ENCODE measurements around the gene RELL1. TPM values are rescaled to one million over a fixed set of nuclear protein-coding genes. Genes with fewer than 3 reads are reported as not detected.
A peak's percentile ranks its signal among the peaks of the same experiment; 100 is the strongest.

RELL1 gene
- total RNA-seq, 1 donor from 2014 or later: 55.2 TPM

DNA sequence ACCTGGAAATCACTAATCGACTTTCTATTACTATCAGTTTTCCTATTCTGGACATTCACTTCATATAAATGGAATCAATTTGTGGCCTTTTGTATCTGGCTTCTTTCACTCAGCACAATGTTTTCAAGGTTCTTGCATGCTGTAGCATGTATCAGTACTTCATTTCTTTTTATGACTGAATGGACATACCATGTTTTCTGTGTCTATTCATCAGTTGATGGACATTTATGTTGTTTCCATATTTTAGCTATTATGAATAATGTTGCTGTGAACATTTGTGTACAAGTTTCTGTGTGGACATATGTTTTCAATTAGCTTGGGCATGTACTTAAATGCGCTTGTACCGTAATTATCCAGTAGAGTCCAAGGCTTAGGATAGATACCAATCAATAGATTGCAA lies 19.9 kb upstream of the RELL1 start:
- no peaks in the 10 kb centered on the region for H3K36me3 ChIP-seq (ENCODE audit: control insufficient read depth, insufficient read depth, low read length)
- no peak for DNase-seq (ENCODE audit: low read depth)
- TF ChIP-seq, protein P1, sequence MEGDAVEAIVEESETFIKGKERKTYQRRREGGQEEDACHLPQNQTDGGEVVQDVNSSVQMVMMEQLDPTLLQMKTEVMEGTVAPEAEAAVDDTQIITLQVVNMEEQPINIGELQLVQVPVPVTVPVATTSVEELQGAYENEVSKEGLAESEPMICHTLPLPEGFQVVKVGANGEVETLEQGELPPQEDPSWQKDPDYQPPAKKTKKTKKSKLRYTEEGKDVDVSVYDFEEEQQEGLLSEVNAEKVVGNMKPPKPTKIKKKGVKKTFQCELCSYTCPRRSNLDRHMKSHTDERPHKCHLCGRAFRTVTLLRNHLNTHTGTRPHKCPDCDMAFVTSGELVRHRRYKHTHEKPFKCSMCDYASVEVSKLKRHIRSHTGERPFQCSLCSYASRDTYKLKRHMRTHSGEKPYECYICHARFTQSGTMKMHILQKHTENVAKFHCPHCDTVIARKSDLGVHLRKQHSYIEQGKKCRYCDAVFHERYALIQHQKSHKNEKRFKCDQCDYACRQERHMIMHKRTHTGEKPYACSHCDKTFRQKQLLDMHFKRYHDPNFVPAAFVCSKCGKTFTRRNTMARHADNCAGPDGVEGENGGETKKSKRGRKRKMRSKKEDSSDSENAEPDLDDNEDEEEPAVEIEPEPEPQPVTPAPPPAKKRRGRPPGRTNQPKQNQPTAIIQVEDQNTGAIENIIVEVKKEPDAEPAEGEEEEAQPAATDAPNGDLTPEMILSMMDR (IDR thresholded peaks at IDR 0.05; ENCODE audit: insufficient read depth, low read length, poor library complexity, severe bottlenecking): no peak
- H3K4me3 ChIP-seq (ENCODE audit: low read depth, low read length): no peak overlapping the region
- no peaks in the 10 kb centered on the region for H3K27me3 ChIP-seq (ENCODE audit: control insufficient read depth, insufficient read depth, low read length)

DNA sequence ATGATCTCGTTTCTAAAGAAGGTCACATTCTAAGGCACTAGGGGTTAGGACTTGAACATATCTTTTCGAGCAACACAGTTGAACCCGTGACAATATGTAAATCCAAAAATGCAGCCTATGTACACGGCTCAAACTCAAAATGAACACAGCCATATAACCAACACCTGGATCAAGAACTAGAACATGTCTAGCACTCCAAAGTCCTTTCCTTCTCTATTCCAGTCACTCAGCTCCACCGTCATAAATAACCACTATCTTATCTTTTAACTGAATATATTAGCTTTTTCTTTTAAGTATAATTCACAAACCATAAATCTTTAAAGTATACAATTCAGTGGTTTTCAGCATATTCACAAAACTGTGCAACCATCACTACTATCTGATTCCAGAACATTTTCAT lies 19.4 kb upstream of the RELL1 start:
- TF ChIP-seq, protein P1 (IDR thresholded peaks at IDR 0.05; ENCODE audit: insufficient read depth, low read length, poor library complexity, severe bottlenecking): no peak
- no peak for DNase-seq (ENCODE audit: low read depth)

DNA sequence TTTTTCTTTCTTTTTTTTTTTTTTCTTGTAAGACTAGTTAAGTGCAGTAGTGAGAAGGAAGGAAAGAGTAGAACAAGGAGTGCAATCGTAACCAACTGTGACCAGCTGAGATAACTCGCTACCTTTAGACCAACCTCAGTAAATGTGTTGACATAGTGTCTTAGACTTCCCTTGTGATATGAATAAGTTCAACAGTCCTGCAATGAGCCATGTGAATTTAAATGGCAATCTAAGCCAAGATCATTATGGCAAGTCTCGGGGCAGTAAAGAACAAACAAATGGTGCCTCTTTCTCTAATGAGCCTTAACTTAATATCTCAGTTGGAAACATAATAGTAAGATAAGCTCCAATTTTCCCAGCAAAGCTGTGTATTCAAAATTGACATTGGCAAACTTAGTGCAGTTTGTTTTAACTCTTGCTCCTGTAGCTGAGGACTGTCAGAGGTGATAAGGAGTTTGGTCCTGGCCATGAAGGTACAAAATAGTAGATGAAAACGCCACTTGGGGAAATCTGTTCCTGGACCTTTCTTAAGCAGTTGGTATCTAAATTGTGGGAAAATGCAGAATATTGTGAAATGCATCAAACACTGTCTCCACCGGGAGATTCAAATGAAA lies 13.8 kb upstream of the RELL1 start:
- TF ChIP-seq, protein P1 (IDR thresholded peaks at IDR 0.05; ENCODE audit: insufficient read depth, low read length, poor library complexity, severe bottlenecking): no peak
- Histone ChIP-seq H3K27me3 (ENCODE audit: control insufficient read depth, insufficient read depth, low read length) (no peaks in the 10 kb centered on the region), H3K36me3 (ENCODE audit: control insufficient read depth, insufficient read depth, low read length) (no peaks in the 10 kb centered on the region), H3K4me3 (ENCODE audit: low read depth, low read length) (no peak overlapping the region)
- no peak for DNase-seq (ENCODE audit: low read depth)

More for the DNA sequence above, 19.4 kb upstream of the RELL1 start:
- no peaks in the 10 kb centered on the region for H3K36me3 ChIP-seq (ENCODE audit: control insufficient read depth, insufficient read depth, low read length)
- H3K4me3 ChIP-seq (ENCODE audit: low read depth, low read length): no peak overlapping the region
- H3K27me3 ChIP-seq (ENCODE audit: control insufficient read depth, insufficient read depth, low read length): no peaks in the 10 kb centered on the region

DNA sequence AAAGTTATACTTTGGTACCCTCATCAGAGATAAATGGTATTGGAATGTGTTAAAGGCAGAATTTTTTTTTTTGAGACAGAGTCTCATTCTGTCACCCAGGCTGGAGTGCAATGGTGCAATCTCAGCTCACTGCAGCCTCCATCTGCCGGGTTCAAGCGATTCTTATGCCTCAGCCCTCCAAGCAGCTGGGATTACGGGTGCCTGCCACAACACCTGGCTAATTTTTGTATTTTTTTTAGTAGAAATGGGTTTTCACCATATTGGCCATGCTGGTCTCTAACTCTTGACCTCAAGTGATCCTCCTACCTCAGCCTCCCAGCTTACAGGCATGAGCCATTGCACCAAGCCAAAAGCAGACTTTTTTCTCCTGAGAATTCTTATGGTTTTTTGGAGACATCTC lies 11.4 kb upstream of the RELL1 start:
- TF ChIP-seq, protein P1 (IDR thresholded peaks at IDR 0.05; ENCODE audit: insufficient read depth, low read length, poor library complexity, severe bottlenecking): no peak
- Histone ChIP-seq H3K36me3 (ENCODE audit: control insufficient read depth, insufficient read depth, low read length) (no peaks in the 10 kb centered on the region), H3K4me3 (ENCODE audit: low read depth, low read length) (no peak overlapping the region), H3K27me3 (ENCODE audit: control insufficient read depth, insufficient read depth, low read length) (no peaks in the 10 kb centered on the region)
- no peak for DNase-seq (ENCODE audit: low read depth)

DNA sequence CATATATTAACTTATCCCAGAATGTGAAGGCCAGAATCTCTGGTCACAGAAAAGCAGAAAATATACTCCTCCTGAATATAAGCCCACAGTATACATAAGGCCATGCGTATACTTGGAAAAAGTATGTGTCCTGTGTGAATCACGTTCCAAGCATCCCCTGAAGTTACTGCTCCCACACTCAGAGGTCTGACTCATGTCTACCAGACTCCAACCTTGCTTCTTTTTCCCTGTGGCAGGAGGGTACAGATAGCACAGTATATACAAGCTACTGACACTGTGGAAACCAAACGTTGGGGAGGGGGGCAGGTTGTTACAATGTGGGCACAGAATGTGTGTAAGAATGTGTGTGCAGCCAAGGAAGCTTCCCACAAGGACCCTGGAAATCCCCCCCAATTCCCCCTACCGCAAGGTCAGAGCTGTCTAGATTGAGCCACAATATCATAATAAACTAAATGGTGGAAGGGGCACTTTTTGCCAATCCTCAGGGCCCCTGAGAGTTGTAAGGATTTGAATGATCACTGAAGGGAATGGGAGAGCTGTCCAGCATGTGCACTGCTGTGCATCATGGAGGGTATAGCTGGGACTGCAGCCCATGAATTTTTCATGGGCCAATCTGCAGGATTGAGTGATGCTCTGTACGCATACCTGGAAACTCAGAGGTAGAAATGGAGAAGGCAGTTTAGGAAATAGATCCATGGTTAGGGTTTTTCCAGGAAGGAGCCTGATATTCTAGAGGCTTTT lies 7.4 kb upstream of the RELL1 start:
- TF ChIP-seq, protein P1 (IDR thresholded peaks at IDR 0.05; ENCODE audit: insufficient read depth, low read length, poor library complexity, severe bottlenecking): no peak
- H3K4me3 ChIP-seq (ENCODE audit: low read depth, low read length): no peak overlapping the region
- peak; percentile 87 for DNase-seq (ENCODE audit: low read depth)
- H3K36me3 ChIP-seq (ENCODE audit: control insufficient read depth, insufficient read depth, low read length): no peaks in the 10 kb centered on the region
- no peaks in the 10 kb centered on the region for H3K27me3 ChIP-seq (ENCODE audit: control insufficient read depth, insufficient read depth, low read length)
